Endothelial cell of hepatic sinusoid (primary cell): ENCODE data around the gene USP28.
"Not testable (repeated sequence)": the region's sequence is repeated elsewhere in the genome, so short reads cannot be mapped to it uniquely, and the experiment has no call there.

Experiments used
- in situ Hi-C: cut with HindIII; loops from 2 replicates; pipeline ENCODE4 v1.10.0; 2017; ENCODE audit warnings: low sequenced_read_pairs

The USP28 gene

GRCh38 chr11:113778111-113778910, 97.1 kb downstream of the USP28 start:
- in situ Hi-C loops = no loop called here

GRCh38 chr11:113774174-113774503, 101.2 kb downstream of the USP28 start:
- in situ Hi-C loops = no loop called here

- in situ Hi-C loops = no loop called here
These were observed 101.8 kb downstream of the USP28 start, which contains the start of gene ZW10 for GRCh38 chr11:113773416-113774173. Gene ZW10, minus strand, starts transcription at chr11:113773692. Its CDS starts 26 bp downstream, at chr11:113773666.

GRCh38 chr11:113773092-113773415, 102.3 kb downstream of the USP28 start:
- in situ Hi-C loops = no loop called here

GRCh38 chr11:113771964-113772363, 103.4 kb downstream of the USP28 start:
- in situ Hi-C loops = no loop called here

- in situ Hi-C loops = no loop called here
These were observed 110.7 kb downstream of the USP28 start for GRCh38 chr11:113764527-113765219.

- in situ Hi-C loops = not testable (repeated sequence)
These were observed 112.3 kb downstream of the USP28 start for GRCh38 chr11:113763040-113763439.

GRCh38 chr11:113760241-113760640, 115.1 kb downstream of the USP28 start:
- in situ Hi-C loops = no loop called here

GRCh38 chr11:113752932-113753331, 122.4 kb downstream of the USP28 start:
- in situ Hi-C loops = no loop called here
